T follicular helper cell (primary cell): ENCODE data around the gene GPR17.

Source experiments
- DNase-seq: peaks from one replicate; pipeline ENCODE4 v3.0.0-alpha.2; 2020; ENCODE audit warnings: low read depth

Gene GPR17

GRCh38 chr2:127629637-127630036 lies 16.3 kb upstream of the GPR17 start:
- DNase-seq: no peak

GRCh38 chr2:127630096-127630863 lies 15.7 kb upstream of the GPR17 start:
- no peak for DNase-seq

DNA sequence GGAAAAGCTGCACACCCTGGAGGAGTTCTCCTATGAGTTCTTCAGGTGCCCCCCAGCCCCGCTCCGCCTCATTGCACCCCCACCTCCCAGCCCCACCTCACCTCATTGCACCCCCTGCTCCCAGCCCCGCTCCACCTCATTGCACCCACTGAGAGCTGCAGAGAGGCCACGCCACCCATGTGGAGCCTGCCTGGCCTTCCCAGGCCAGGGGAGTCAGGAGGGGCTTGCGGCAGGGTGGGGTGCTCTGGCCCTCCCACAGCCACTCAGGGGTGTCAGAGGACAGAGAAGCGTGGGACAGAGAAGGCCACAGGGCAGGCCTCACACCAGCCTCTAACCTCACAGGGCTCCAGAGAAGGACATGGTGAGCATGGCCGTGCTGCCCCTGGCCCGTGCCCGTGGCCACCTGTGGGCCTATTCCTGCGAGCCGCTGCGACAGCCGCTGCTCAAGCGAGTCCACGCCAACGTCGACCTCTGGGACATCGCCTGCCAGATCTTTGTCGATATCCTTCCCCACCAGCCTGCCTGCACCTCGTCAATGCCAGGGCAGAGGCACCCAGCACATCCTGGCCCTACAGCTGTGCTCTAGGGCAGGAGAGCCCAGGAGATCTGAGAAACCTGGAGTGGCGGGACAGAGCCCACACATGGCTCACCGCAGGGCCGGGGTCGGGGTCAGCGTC lies 15.0 kb upstream of the GPR17 start:
- DNase-seq: no peak

DNA sequence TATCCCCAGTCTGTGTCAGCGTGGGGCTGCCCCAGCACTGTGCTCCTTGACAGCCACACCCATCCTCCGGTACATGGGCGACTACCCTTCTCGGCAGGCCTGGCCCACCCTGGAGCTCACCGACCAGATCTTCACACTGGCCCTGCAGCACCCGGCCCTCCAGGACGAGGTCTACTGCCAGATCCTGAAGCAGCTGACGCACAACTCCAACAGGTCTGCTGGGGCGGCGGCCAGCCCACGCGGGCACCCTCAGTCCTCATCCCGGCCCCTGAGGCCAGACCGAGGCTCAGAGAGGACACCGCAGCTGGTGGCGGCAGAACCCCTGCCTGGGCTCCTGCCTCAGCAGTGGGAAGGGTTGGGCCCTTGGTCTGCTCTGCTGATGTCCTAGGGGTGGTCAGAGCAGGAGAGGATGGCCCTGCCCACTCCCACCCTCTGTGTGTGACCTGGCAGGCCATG lies 14.4 kb upstream of the GPR17 start:
- DNase-seq: no peak

DNA sequence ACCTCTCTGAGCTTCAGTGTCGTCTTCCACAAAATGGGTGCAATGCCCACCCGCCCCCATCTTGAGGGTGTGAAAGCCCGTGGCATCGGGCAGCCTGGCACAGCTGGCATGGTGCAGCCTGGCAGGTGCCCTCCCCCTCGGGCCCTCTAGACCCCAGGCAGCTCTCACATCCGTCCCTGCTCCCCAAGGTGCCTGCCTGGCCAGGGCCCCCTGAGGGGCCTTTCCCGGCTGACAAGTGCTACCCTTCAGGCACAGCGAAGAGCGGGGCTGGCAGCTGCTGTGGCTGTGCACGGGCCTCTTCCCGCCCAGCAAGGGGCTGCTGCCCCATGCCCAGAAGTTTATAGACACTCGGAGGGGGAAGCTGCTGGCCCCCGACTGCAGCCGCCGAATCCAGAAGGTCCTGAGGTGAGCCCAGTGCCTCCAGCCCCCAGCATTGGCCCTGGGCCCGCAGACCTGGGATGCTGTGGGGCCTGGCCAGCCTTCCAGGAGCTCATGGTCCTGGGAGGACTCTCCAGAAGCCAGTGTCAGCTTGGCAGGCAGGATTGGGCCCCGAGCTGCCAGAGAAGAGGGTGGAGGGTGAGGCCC lies 13.9 kb upstream of the GPR17 start:
- DNase-seq: no peak

DNA sequence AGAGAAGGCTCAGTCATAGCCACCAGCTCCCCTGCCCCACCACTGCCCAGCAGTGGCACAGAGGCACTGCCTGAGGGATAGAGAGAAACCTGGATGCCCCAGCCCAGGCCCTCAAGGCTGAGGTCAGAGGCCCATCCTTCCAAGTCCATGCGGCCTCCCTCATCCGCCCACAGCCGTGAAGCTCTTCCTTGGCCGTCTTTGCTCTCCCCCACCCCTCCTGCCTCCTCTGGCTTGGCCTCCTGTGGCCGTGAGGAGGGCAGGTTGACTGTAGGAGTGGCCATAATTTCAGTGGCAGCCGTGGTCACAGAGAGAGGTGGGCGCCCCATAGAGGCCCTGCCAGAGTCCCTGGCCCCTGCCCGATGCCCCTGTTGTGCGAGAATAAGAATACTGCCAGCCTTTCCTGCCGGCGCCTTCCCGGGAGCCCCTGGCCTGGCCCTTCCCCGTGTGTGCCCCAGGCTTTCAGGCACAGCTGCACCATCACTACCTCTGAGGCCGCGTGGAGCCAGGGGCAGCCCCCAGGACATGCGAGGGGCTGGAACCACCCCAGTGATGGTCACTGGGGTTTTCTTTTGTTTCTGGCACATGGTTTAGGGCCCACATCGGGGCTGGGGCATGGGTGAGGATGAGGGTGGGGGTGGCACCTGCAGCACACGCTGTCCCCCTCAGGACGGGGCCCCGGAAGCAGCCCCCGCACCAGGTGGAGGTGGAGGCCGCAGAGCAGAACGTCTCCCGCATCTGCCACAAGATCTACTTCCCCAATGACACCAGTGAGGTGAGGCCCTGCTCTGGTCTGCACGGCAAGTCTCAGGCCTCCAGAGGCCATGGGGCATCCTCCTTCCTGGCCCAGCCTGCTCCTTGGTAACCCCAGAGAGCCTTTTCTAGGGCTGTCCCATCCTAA lies 13.1 kb upstream of the GPR17 start:
- no peak for DNase-seq

DNA sequence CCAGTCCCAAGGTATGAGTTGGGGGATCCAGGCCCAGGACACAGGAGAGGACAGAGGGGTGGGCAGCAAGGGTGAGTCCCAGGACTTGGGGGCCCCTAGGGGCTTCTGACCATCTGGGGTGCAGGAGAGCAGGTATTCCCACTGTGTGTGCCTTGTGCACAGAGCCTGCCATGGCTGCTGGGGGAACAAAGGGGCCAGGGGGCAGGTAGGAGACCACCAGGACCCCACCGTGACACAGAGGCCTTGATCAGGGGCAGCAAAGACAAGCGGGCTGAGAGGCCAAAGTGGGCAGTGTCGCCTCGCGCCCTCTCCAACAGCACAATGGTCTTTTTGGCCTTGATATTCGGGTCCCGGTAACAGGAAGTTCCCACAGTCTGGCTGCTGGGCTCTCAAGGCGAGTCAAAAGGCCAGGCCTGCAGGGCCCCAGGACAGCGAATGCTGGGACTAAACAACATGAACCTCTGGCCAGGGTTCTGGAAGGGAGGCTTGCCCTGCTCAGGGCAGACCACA lies 12.3 kb upstream of the GPR17 start:
- DNase-seq: no peak

- DNase-seq: no peak
These were observed 11.8 kb upstream of the GPR17 start for GRCh38 chr2:127634066-127634617.

GRCh38 chr2:127634626-127635379 lies 11.2 kb upstream of the GPR17 start:
- DNase-seq: no peak

GRCh38 chr2:127635380-127636237 lies 10.3 kb upstream of the GPR17 start:
- no peak for DNase-seq

GRCh38 chr2:127636248-127637235 lies 9.4 kb upstream of the GPR17 start:
- no peak for DNase-seq

DNA sequence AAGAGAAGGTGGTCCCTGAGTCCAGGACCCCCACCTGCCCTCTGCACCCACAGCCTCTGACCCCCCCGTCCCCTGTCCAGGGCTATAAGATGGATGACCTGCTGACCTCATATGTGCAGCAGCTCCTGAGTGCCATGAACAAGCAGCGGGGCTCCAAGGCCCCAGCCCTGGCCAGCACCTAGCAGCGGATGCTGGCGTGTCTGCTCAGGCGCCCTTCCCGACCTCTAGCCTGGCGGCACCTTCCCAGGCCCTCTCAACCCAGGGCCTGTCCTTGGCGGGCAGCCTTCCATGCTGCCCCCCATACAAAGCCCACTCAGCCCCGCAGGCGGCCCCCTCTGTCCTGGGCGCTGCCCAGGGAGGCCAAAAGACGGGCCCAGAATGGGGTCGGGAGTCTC lies 8.7 kb upstream of the GPR17 start:
- DNase-seq: no peak

DNA sequence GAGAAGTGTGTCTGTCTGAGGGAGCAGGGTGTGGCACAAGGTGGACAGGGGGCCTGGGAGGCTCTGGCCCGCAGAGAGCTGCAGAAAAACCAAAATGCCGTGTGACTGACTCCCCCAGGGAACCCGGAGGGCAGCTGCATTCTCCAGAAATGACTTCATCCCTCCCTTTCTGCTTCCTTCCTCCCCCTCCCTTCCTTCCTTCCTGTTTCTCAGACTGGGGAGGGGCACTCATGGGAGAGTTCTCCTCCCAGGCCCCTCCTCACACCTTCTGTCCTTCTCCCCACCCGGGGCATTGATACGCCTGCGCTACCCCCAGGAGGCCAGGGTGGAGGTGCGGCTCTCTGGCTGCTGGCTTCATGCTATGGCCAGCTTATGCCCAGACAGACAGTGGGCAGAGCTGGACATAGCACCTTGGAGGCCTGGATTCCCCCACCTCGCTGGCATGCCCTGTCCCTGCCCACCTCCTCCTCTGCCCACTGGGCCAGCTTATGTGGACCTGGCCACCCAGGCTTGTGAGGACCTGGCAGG lies 8.2 kb upstream of the GPR17 start:
- no peak for DNase-seq

GRCh38 chr2:127638361-127639110 lies 7.4 kb upstream of the GPR17 start:
- no peak for DNase-seq

DNA sequence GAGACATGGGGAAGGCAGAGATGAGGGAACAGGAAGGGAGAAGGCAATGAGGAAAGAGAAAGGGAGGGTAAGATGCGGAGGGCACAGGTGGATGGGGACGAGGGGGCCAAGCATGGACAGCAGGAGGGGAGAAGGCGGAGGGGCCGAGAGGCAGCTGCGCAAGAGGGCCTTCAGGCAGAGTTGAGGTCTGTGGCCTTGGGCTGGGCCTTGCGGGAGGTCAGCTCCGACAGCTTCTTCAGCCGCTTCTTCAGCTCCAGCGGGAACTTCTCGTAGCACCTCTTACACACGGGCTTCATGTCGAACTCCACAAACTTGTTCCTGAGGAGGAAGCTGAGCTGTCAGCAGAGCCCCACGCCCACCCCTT lies 6.9 kb upstream of the GPR17 start:
- DNase-seq: no peak

GRCh38 chr2:127640082-127641072 lies 5.6 kb upstream of the GPR17 start:
- DNase-seq: peak; percentile 15
